ENCODE measurements around the gene MRGPRX1.

Gene MRGPRX1

GRCh38 chr11:18958221-18958910 lies 19.2 kb upstream of the MRGPRX1 start:
- no peak overlapping the region for H3K9ac ChIP-seq (ENCODE audit: low read depth, low read length)
- no peaks in the 10 kb centered on the region for H4K20me1 ChIP-seq (ENCODE audit: insufficient read depth, low read length)
- DNase-seq = no peak
- H3K4me2 ChIP-seq (ENCODE audit: insufficient read depth, low read length) = no peak overlapping the region
- no peak for ATAC-seq (ENCODE audit: insufficient read depth, low read depth)
- H3K36me3 ChIP-seq (ENCODE audit: insufficient read depth, low read length) = no peaks in the 10 kb centered on the region
- H3K9me3 ChIP-seq (ENCODE audit: insufficient read depth, low read length, severe bottlenecking) = no peaks in the 10 kb centered on the region
- no peaks in the 10 kb centered on the region for H3K27me3 ChIP-seq (ENCODE audit: insufficient read depth, low read length, poor library complexity)
- H3K79me2 ChIP-seq (ENCODE audit: insufficient read depth, low read length) = no peaks in the 10 kb centered on the region
- TF ChIP-seq EZH2 (IDR thresholded peaks at IDR 0.05; ENCODE audit: borderline replicate concordance, low read depth, low read length, severe bottlenecking) (no peak), CTCF (IDR thresholded peaks at IDR 0.05; ENCODE audit: borderline replicate concordance, extremely low read depth, low read length, poor library complexity, severe bottlenecking) (no peak)
- H3K4me3 ChIP-seq (ENCODE audit: low read depth in 1 of 2, low read length in 2 of 2) = no peak overlapping the region
- no peak overlapping the region for H3K27ac ChIP-seq (ENCODE audit: low read length)
- H2AFZ ChIP-seq (ENCODE audit: low read depth, low read length) = no peak overlapping the region
- no peaks in the 10 kb centered on the region for H3K4me1 ChIP-seq (ENCODE audit: insufficient read depth, low read length)

GRCh38 chr11:18956630-18957029 lies 17.4 kb upstream of the MRGPRX1 start:
- Histone ChIP-seq H3K27me3 (ENCODE audit: insufficient read depth, low read length, poor library complexity) (no peaks in the 10 kb centered on the region), H2AFZ (ENCODE audit: low read depth, low read length) (no peak overlapping the region), H3K27ac (ENCODE audit: low read length) (no peak overlapping the region), H3K79me2 (ENCODE audit: insufficient read depth, low read length) (no peaks in the 10 kb centered on the region), H3K4me2 (ENCODE audit: insufficient read depth, low read length) (no peak overlapping the region), H3K36me3 (ENCODE audit: insufficient read depth, low read length) (no peaks in the 10 kb centered on the region), H3K4me3 (ENCODE audit: low read depth in 1 of 2, low read length in 2 of 2) (no peak overlapping the region), H3K9me3 (ENCODE audit: insufficient read depth, low read length, severe bottlenecking) (no peaks in the 10 kb centered on the region), H4K20me1 (ENCODE audit: insufficient read depth, low read length) (no peaks in the 10 kb centered on the region), H3K9ac (ENCODE audit: low read depth, low read length) (no peak overlapping the region), H3K4me1 (ENCODE audit: insufficient read depth, low read length) (no peaks in the 10 kb centered on the region)
- ATAC-seq (ENCODE audit: insufficient read depth, low read depth) = no peak
- no peak for DNase-seq
- TF ChIP-seq EZH2 (IDR thresholded peaks at IDR 0.05; ENCODE audit: borderline replicate concordance, low read depth, low read length, severe bottlenecking) = no peak
- no peak for TF ChIP-seq CTCF (IDR thresholded peaks at IDR 0.05; ENCODE audit: borderline replicate concordance, extremely low read depth, low read length, poor library complexity, severe bottlenecking)

GRCh38 chr11:18936002-18936673 lies 3.1 kb downstream of the MRGPRX1 start:
- H2AFZ ChIP-seq (ENCODE audit: low read depth, low read length) = no peak overlapping the region
- H3K9ac ChIP-seq (ENCODE audit: low read depth, low read length) = no peak overlapping the region
- H3K27me3 ChIP-seq (ENCODE audit: insufficient read depth, low read length, poor library complexity) = peaks cover 7% of the 10 kb centered on the region

More at GRCh38 chr11:18936002-18936673, 3.1 kb downstream of the MRGPRX1 start:
- Histone ChIP-seq H3K79me2 (ENCODE audit: insufficient read depth, low read length) (no peaks in the 10 kb centered on the region), H3K4me2 (ENCODE audit: insufficient read depth, low read length) (no peak overlapping the region), H3K4me3 (ENCODE audit: low read depth in 1 of 2, low read length in 2 of 2) (no peak overlapping the region), H3K9me3 (ENCODE audit: insufficient read depth, low read length, severe bottlenecking) (no peaks in the 10 kb centered on the region), H3K27ac (ENCODE audit: low read length) (no peak overlapping the region), H3K4me1 (ENCODE audit: insufficient read depth, low read length) (no peaks in the 10 kb centered on the region), H4K20me1 (ENCODE audit: insufficient read depth, low read length) (no peaks in the 10 kb centered on the region), H3K36me3 (ENCODE audit: insufficient read depth, low read length) (no peaks in the 10 kb centered on the region)
- ATAC-seq (ENCODE audit: insufficient read depth, low read depth) = no peak
- no peak for TF ChIP-seq EZH2 (IDR thresholded peaks at IDR 0.05; ENCODE audit: borderline replicate concordance, low read depth, low read length, severe bottlenecking)
- no peak for TF ChIP-seq CTCF (IDR thresholded peaks at IDR 0.05; ENCODE audit: borderline replicate concordance, extremely low read depth, low read length, poor library complexity, severe bottlenecking)
- DNase-seq = no peak

Measured in DND-41 (cell line).